HG03139 (cell line): ENCODE measurements around the gene ATP5PF.
"Not testable (repeated sequence)": the region's sequence is repeated elsewhere in the genome, so short reads cannot be mapped to it uniquely, and the experiment has no call there.

Source experiments
- ATAC-seq: cut with Tn5 transposase; IDR thresholded peaks from one replicate; pipeline ENCODE4 v1.9.1; 2021; ENCODE audit not compliant: unreplicated experiment

The ATP5PF gene, protein sequence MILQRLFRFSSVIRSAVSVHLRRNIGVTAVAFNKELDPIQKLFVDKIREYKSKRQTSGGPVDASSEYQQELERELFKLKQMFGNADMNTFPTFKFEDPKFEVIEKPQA

DNA sequence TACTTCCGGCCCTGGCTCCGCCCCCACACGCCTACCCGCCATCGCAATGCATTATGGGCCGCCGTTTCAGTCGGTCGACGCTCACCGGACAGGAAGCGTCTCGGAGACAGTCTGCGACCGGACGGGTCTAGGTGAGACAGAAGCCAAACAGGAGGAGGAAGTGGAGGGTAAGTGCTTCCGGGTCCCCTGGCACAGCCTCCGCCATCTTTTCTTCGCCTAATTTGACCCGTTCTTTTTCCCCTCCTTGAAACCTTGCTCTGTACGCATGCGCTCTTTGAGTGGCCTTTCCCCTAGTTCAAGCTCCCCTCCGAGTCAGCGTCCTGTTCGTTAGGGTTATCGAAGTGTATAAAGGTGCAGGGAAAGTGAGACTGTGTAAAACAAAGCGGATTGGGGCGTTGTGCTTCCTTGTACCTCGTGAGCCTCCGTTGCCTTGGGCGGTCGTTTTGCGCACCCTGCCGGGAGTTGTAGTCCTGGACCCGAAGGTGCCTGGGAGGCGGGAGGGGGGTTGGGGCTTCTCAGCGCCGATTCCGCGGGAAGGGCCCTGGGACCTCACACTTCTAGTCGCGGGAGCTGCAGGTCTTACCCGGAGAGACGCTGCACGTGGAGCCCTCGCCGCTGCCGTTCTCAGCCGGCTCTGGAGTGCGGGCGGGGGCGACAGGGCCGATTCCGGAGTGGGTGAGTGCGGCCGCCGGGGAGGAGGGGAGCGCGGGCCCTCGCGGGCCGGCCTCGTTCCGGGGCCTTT is at the start of gene ATP5PF, which contains the start of gene GABPA:
TSS of gene ATP5PF (minus strand) at position 1 of the 742 bp plus-strand sequence. CDS start 5,110 bp downstream, outside the sequence.
TSS of gene GABPA (plus strand) at position 69 of the 742 bp plus-strand sequence. CDS start 6,627 bp downstream, outside the sequence.
- ATAC-seq: peak; percentile 86

DNA sequence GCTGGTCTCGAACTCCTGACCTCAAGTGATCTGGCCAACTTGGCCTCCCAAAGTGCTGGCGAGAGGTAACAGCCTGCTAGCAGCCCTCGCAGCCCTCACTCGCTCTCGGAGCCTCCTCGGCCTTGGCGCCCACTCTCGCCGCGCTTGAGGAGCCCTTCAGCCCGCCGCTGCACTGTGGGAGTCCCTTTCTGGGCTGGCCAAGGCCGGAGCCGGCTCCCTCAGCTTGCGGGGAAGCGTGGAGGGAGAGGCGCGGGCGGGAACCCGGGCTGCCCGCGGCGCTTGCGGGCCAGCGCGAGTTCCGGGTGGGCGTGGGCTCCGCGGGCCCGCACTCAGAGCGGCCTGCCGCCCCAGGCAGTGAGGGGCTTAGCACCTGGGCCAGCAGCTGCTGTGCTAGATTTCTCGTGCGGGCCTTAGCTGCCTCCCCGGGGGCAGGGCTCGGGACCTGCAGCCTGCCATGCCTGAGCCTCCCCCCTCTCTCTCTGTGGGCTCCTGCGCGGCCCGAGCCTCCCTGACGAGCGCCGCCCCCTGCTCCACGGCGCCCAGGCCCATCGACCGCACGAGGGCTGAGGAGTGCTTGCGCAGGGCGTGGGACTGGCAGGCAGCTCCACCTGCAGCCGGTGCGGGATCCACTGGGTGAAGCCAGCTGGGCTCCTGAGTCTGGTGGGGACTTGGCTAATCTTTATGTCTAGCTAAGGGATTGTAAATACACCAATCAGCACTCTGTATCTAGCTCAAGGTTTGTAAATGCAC is 43.6 kb upstream of the ATP5PF start:
- ATAC-seq: not testable (repeated sequence)

DNA sequence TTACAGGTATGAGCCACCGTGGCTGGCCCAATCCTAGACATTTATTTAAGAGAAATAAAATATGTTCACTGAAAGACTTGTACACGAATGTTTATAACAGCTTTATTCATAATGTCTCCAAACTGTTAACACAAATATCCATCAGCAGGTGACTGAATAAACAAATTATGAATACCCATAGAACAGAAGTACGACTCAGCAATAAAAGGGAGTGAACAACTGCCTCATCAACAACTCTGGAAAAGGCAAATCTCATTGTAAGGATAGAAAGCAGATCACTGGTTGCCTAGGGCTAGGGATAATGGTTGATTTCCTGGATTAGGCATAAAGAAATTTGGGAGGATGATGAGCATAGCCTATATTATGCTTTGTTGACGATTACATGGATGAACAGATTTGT is 41.7 kb upstream of the ATP5PF start:
- ATAC-seq: no peak

DNA sequence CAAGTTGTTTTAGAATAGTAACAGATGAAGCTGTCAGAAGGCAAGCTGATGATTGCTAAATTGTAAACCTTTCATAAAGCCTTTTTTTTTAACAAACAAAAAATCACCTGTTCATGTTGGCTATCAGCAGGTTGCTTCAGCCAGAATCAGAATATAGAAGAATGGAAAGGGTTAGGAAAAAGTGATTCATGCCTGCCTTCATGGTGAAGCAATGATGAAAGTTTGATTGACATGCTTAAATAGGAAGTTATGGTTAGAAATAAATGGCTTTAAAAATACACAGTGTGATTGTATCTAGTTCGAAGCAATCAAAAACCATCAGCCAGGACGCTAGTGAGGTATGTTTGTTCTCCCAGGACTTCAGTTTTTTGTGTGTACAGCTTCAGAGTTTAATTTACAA is 38.0 kb upstream of the ATP5PF start:
- ATAC-seq: no peak

DNA sequence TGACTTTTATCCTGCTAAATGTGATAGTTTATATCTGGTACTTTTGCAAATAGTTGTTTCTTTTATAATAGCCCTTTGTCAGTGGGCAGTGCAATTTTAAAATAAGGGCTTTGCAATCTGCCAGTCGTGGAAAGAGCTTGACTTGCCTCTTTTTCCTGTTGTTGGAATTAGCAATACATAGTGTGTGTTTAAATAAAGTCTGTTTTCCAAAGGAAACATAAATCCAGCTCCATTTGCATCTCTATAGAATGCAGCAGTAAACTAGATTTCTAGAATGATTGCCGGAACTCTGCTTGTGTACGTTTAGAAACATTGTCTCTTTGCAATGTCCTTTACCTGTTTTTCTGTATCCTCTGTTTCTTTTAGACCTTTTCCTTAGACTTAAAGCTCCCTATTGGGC is 33.2 kb upstream of the ATP5PF start:
- no peak for ATAC-seq

DNA sequence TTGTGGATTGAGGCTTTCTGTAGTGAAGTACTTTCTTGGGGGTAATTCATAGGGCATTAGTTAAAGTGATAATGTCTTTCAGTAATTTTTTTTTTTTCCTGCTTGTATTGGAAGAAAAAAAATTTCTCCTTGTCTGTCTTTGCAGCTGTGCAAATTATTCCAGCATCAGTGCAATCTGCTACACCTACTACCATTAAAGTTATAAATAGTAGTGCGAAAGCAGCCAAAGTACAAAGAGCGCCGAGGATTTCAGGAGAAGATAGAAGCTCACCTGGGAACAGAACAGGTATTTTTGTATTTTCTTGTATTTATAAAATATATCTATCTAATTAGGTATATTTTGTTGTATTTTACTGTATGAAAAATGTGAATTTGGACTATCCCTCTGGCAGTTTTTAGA is 29.4 kb upstream of the ATP5PF start:
- ATAC-seq: no peak

DNA sequence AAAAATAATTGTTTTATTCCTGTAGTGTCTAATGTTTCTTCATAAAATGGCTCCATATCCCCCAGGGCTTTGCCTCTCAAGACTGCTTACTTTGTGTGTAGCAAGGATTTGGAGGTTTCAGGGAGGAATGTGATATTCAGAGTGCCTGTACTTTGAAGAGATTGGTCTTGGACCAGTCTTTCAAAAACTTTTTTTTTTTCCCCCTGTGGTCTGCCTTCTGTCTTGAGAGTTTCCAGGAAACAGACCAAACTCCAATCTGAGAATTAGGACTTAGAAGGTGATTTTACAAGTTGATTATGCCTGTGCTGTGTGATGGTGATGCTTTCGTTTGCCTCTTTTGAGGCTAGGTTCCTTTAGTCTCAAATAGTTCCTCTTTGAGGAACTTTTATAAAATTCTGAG is 26.0 kb upstream of the ATP5PF start:
- no peak for ATAC-seq

DNA sequence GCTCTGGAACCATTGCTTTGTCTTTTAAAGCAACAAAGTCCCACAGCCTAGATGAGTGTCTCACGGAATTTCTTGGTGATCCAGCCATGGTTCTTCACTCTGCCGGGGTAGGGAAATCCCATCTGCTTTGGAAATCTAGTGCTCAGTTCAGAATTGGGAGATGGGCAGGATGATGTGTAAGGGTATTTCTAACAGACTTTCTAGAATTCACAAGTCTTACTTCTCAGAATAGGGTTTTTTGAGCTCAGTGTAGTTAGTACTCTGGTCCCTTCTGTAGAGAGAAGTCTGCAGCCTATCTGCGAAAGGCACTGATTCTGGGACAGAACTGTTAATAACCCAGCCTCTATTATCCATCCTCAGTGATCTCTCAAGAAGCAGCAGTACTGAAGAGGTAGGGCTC is 25.4 kb upstream of the ATP5PF start:
- ATAC-seq: no peak

DNA sequence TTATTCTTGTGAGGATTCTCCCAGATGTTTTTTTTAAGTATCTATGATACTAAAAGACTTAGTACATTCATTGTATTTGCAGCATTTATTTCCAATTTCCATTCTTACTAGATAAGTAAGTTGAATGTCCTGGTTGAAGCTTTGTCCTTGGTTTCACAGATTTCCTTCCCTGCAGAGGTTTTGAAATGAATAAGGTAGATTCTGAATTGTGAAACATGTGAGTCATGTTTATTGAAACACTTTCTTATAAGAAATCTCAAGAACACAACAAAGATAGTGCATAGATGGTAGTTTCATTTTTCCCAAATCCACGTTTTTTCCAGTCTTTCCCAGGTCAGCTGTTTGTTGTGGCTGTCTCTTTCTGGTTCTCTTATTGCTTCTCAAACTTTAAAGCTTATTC is 24.9 kb upstream of the ATP5PF start:
- ATAC-seq: no peak

DNA sequence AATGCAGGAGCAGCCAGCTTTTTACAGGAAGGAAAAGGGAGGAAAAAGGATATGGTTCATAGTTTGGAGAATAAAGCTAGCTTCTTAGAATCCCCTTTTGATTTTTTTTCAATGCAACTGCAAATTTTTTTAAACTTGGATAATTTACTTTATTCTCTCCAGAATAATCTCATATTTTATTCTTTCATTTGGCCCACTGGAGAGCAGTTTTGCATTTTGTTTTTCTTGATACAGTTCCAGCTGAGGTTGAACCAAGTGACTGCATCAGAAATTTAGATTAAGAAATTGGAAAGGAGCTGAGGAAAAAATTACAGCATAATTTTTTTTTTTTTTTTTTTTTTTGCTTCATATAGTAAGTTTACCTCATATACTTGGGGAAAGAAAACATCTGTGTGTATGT is 22.8 kb upstream of the ATP5PF start:
- no peak for ATAC-seq

DNA sequence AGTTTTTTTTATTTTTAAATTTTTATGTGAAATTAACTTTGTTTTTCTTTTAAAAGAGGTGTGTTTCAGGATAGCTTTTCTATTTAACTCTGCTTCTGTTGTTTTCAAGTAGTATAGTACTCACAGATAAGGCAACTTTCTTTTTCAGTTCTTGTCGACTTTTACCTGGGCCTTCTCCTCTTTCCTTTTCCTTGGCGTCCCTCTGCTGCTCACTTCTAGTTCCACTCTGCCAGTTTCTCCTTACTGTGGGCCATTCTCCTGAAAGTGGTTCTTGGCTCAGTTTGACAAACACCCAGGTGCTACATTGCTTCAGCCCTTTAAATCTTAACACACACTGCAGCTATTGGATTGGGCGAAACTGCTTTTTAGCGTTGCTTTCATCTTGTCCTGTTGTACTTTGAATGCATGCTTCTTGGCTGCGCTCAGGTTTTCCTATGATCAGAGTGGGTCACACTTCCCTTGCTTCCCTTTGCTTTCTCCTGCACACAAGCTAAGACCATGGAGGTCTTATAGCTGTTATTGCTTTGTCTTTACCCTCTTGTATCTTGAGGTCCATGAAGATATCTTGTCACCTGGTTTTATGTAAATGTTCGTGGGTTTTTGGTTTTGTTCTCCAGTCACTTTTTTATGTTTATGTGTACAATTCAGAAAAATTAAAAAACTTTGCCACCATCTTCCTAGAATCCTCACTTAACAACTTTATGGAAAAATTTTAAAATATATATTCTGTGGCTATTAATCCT is 21.7 kb upstream of the ATP5PF start:
- ATAC-seq: no peak

DNA sequence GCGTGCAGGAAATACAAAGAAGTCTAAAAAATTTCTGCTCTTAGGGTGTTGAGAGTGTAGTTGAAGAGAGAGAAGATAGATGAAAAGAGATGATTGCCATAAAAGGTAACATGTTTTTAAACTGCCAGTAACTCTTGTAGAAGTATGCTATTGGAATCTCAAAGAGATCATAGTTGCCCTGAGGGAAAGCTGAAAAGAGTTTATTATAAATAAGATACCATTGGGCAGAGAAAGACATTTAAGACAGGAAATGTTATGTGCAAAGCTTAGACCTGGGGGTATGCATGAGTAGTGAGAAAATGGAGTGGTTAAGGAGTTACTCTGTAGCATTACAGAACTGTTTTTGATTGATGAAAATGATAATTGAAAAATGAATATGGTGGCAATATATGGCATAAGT is 17.7 kb upstream of the ATP5PF start:
- no peak for ATAC-seq

DNA sequence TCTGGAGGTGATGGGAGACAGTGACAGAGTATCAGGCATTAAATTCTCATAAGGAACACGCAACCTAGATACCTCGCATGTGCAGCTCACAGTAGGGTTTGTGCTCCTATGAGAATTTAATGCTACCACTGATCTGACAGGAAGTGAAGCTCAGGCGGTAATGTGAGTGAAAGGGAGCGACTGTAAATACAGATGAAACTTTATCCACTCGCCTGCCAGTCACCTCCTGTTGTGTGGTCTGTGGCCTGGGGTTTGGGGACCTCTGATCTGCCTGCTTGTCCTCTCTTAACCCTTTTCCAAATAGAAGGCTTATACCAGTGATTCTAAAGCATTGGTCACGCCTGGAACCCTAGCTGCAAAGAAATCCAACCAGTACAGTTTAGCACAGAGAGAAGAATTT is 15.4 kb upstream of the ATP5PF start:
- no peak for ATAC-seq

DNA sequence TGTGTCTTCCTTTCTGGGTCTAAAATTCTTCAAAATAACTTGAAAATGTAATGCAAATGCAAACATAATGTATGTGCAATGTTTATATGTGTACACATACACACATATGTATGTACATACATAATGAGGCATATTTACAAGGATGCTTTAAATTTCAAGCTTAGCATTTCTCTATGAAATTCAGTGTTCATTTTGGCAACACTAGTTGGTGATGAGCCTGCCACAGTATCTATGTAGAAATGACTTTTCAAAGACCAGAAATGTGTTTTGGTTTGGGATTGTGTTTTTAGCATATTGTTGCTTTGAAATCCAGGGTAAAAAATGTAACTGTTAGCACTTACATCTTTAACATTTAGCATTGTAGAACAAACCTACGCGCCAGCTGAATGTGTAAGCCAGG is 10.2 kb upstream of the ATP5PF start:
- ATAC-seq: no peak

DNA sequence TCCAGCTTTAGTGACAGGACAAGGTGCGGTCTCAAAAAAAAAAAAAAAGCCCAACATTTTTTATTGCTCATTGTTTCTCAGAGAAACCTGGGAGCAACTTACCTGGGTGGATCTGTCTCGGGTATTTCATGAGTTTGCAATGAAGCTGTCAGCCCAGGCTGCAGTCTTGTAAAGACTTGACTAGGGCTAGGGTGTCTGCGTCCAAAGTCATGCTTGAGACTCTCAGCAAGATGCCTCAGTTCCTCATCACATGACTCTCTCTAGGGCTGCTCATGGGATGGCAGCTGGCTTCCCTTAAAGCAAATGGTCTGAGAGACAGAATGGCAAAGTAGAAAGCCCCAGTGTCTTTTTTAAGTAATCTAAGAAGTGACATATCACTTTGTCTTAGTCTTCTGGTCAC is 8.2 kb upstream of the ATP5PF start:
- no peak for ATAC-seq

DNA sequence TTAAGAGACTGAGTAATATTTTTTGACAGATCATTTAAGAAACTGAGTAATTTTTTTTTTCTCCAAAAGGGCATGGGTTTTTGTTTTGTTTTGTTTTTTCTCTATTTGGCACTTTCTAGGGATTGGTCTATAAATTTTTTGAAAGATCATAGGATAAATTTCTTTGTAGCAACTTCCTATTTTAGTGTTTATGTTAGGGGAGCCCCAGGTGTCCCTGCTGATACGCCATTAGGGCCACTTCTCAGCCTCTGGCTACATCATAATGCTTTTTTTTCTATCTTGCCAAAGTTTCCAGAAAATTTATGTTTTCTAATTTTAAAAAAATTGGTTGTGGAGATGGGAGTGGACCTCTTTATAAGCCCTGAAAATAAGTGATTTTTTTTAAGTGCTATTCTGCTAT is 2.7 kb upstream of the ATP5PF start:
- no peak for ATAC-seq

DNA sequence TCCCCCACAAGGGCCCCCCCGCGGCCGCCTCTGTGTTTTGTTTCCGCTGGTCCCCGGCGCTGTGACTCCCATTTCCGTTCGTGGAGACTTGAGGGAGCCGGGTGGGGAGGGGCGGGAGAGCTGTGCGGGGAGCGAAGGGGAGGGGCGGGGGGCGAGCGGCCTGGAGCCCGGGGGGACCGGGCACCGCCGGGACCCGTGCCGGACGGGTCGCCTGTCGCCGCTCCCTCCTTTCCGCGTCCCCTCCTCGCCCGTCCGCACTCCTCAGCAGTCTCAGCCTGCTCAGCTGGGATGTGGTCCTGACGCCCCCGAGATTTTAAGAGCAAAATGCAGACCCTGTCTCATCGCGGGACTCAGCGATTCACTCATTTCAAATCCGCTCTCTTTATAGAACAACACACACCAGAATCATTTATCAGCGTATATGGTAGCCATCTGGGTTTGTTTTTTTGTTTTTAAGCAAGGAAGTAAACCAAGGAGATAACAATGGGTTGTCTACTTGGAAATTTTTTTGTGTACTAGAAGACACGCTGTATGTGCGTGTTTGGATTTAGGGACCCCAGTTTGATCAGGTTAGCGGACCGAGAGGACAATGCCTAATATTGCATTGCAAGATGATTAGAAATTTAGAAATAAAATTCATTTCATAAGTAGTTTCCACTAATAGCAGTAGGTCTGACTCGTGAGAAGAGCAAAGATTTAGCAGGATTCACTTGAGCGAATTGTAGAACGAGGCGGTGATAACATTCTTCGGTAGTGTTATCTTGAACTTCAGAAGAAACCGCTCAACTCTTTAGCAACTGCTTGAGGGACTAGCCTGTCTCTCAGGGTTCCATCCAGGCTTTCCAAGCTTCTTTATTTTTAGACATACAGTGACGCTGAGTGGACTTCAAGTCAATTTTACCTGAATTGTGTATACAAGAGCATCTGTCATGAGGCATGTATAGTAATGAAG is 1.2 kb upstream of the ATP5PF start:
- peak; percentile 34 for ATAC-seq

DNA sequence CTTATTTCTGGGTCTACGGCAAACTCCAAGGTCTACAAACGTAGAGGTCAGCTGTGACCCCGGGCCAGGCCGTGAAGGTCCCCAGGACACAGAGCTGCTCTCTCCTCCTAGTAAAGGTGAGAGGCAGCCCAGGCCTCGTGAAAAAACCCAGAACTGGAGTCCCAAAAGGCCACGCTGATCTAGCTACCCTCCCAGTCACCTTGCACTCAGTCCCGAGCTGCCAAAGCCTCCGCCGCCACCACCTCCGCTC is 125 bp downstream of the ATP5PF start:
- no peak for ATAC-seq

DNA sequence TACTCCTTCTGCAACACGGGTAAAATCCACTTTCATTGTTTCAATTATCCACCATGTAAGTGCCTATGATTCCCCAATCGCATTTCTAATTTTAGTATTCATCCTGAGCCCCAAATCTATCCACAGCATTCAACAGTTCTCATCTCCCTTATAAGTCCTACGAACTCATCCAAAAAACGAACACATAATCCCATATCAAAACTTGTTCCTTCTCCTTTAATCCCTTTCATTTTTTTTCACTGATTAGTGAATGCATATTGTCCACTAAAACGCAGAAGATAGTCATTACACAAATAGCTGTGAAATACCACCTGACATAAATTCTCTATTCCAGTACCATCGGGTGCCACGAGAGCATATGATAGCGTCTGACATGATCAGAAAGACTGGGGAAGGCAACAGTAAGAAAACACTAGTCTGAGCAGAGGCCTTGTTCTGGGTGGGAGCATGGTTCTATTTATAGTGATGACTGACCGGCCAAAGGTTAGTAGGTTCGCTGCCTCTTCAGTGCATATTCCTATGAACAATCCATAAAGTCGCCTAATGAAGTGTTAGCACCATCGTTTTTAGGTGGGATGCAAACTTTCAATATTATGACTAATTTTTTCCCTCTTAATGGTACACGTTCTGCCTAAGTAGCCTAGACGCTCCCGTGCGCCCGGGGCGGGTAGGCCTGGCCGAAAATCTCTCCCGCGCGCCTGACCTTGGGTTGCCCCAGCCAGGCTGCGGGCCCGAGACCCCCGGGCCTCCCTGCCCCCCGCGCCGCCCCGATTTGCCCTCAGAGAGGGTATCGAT is 648 bp downstream of the ATP5PF start:
- peak; percentile 2 for ATAC-seq
